K562 (cell line): ENCODE results near the gene SAMD11.

Experiments used
- ATF1 ChIP-seq, 2 experiments: fragments of 450-650 bp in 1 of 2; IDR thresholded peaks; 2 replicates each; pipeline ENCODE4 v1.6.1; 2016; ENCODE audit warnings: missing compliant biosample characterization in 1 of 2, missing genetic modification characterization in 1 of 2
- BCLAF1 ChIP-seq, 2 experiments: fragments of 450-650 bp in 1 of 2; IDR thresholded peaks; 2 replicates each; pipeline ENCODE4 v1.6.1; 2011 to 2017; ENCODE audit warnings: low read depth in 2 of 2, antibody characterized with exemption in 1 of 2, borderline replicate concordance in 1 of 2, low read length in 1 of 2, mild to moderate bottlenecking in 1 of 2, mixed read lengths in 1 of 2; ENCODE audit not compliant: control insufficient read depth in 1 of 2
- BRCA1 ChIP-seq, 2 experiments: fragments of 450-650 bp in 1 of 2; sonication (generic) in 1 of 2; formaldehyde crosslinking in 1 of 2; IDR thresholded peaks; 2 replicates each; pipeline versions ENCODE4 v1.5.0 to v1.6.1; 2017 to 2020; ENCODE audit warnings: mild to moderate bottlenecking in 1 of 2, missing genetic modification reagents in 1 of 2
- CTCF ChIP-seq, 3 experiments: IDR thresholded peaks in 2 of 3; conservative IDR thresholded peaks in 1 of 3; 2 replicates each; pipeline ENCODE4 v1.5.1; 2011 to 2012; ENCODE audit warnings: low read length in 3 of 3, mild to moderate bottlenecking in 3 of 3, control low read depth in 2 of 3, improper control_type of control experiment in 1 of 3, inconsistent platforms in 1 of 3, low read depth in 1 of 3, mixed read lengths in 1 of 3, moderate library complexity in 1 of 3; ENCODE audit not compliant: insufficient read depth in 2 of 3
- ETS1 ChIP-seq: conservative IDR thresholded peaks from 2 replicates; pipeline ENCODE4 v1.6.1; 2011; ENCODE audit warnings: low read depth, mild to moderate bottlenecking, low read length; ENCODE audit not compliant: control insufficient read depth
- NR2C2 ChIP-seq, 2 experiments: fragments of 200-800 bp in 1 of 2; sonication (Bioruptor generic) in 1 of 2; sonication (generic) in 1 of 2; formaldehyde crosslinking in 1 of 2; IDR thresholded peaks; 2 replicates each; pipeline versions ENCODE4 v1.6.1 to v1.8.0; 2016 to 2022; ENCODE audit warnings: mild to moderate bottlenecking in 1 of 2, missing compliant biosample characterization in 1 of 2, missing genetic modification characterization in 1 of 2, missing genetic modification reagents in 1 of 2
- NR2F6 ChIP-seq: fragments of 450-650 bp; formaldehyde crosslinking; IDR thresholded peaks from 2 replicates; pipeline ENCODE4 v1.4.0; 2020; ENCODE audit warnings: mild to moderate bottlenecking
- POLR2AphosphoS5 ChIP-seq: IDR thresholded peaks from 2 replicates; pipeline ENCODE4 v1.6.1; 2011; ENCODE audit warnings: mild to moderate bottlenecking, low read depth, low read length, moderate library complexity; ENCODE audit not compliant: control insufficient read depth, insufficient read depth
- SIN3B ChIP-seq: fragments of 450-650 bp; IDR thresholded peaks from 2 replicates; pipeline ENCODE4 v1.6.1; 2017; ENCODE audit warnings: low read depth, mild to moderate bottlenecking, moderate library complexity
- ZC3H4 ChIP-seq: sonication (generic); formaldehyde crosslinking; IDR thresholded peaks from 2 replicates; pipeline ENCODE4 v1.9.0; 2021; ENCODE audit warnings: missing genetic modification reagents, borderline replicate concordance
- ZNF121 ChIP-seq: sonication (generic); formaldehyde crosslinking; conservative IDR thresholded peaks from 2 replicates; pipeline ENCODE4 v1.8.0; 2022; ENCODE audit warnings: missing genetic modification reagents
- TF ChIP-seq, protein P1 (sequence below): fragments of 450-650 bp; IDR thresholded peaks from 2 replicates; pipeline ENCODE4 v1.6.1; 2016; ENCODE audit warnings: low read depth, mild to moderate bottlenecking, moderate library complexity

- TF ChIP-seq POLR2AphosphoS5 (no peak), ATF1 (CRISPR knock-in tag; IDR thresholded peaks at IDR 0.05) (no peak), ATF1 (tag; IDR thresholded peaks at IDR 0.05) (no peak), CTCF (IDR thresholded peaks at IDR 0.05 in 2 of 3, conservative IDR thresholded peaks at IDR 0.05 in 1 of 3; ENCODE audit: insufficient read depth in 2 of 3, low read depth in 1 of 3, low read length in 3 of 3) (peak in 1 of 3 experiments; percentile 29; a peak in 1 of 6 replicates), NR2C2 (CRISPR knock-in tag; IDR thresholded peaks at IDR 0.05) (no peak), NR2C2 (tag; IDR thresholded peaks at IDR 0.05) (no peak), ZC3H4 (CRISPR knock-in tag) (no peak), BCLAF1 (IDR thresholded peaks at IDR 0.05; ENCODE audit: borderline replicate concordance in 1 of 2, control insufficient read depth in 1 of 2, low read depth in 2 of 2, low read length in 1 of 2) (no peak), ETS1 (no peak), NR2F6 (CRISPR knock-in tag) (no peak), BRCA1 (IDR thresholded peaks at IDR 0.05) (no peak), BRCA1 (CRISPR knock-in tag; IDR thresholded peaks at IDR 0.05) (no peak), ZNF121 (CRISPR knock-in tag) (no peak), SIN3B (no peak)
- TF ChIP-seq, protein P1, sequence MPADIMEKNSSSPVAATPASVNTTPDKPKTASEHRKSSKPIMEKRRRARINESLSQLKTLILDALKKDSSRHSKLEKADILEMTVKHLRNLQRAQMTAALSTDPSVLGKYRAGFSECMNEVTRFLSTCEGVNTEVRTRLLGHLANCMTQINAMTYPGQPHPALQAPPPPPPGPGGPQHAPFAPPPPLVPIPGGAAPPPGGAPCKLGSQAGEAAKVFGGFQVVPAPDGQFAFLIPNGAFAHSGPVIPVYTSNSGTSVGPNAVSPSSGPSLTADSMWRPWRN: no peak
These were observed 18.7 kb downstream of the SAMD11 start for GRCh38 chr1:942411-942821.
